Lower leg skin (tissue), 3 donors: ENCODE results near the gene IFNA5.

Experiments
- CTCF ChIP-seq, 3 donors: fragments of 450-650 bp; IDR thresholded peaks; one replicate each; pipeline ENCODE4 v1.5.1; 2016; ENCODE audit warnings: antibody characterized with exemption in 3 of 3, mild to moderate bottlenecking in 3 of 3, moderate library complexity in 2 of 3
- POLR2A ChIP-seq, 2 donors: fragments of 450-650 bp; IDR thresholded peaks; one replicate each; pipeline ENCODE4 v1.6.1; 2016 to 2017; ENCODE audit warnings: antibody characterized with exemption in 2 of 2, mild to moderate bottlenecking in 1 of 2, moderate library complexity in 1 of 2

- TF ChIP-seq CTCF (IDR thresholded peaks at IDR 0.05) (no peak), POLR2A (IDR thresholded peaks at IDR 0.05) (no peak)
These were observed 38.2 kb downstream of the IFNA5 start for GRCh38 chr9:21266733-21267484.
